Lower lobe of right lung (tissue), 2 donors: ENCODE results near the gene PRDM16. TPM values are rescaled to one million over a fixed set of nuclear protein-coding genes. Genes with fewer than 3 reads are reported as not detected.

Experiments
- ATAC-seq, 2 donors: fragments of 200-7000 bp; cut with Tn5 transposase; one replicate each; pipeline ENCODE4 v1.9.1; 2020 to 2022; ENCODE audit warnings: mild to moderate bottlenecking in 2 of 2, moderate library complexity in 2 of 2
- DNase-seq: peaks from one replicate; pipeline ENCODE4 v3.0.0-alpha.2; 2020
- H3K27ac ChIP-seq: fragments of 200-600 bp; one replicate; pipeline ENCODE4 v1.8.0; 2022
- H3K27me3 ChIP-seq: fragments of 200-600 bp; one replicate; pipeline ENCODE4 v1.8.0; 2022; ENCODE audit warnings: low read depth
- H3K36me3 ChIP-seq: fragments of 200-600 bp; one replicate; pipeline ENCODE4 v1.8.0; 2022; ENCODE audit warnings: mild to moderate bottlenecking
- H3K4me1 ChIP-seq: fragments of 200-600 bp; one replicate; pipeline ENCODE4 v1.8.0; 2022
- H3K4me3 ChIP-seq: fragments of 200-600 bp; one replicate; pipeline ENCODE4 v1.8.0; 2022; ENCODE audit warnings: mild to moderate bottlenecking
- H3K9me3 ChIP-seq: fragments of 200-600 bp; one replicate; pipeline ENCODE4 v1.8.0; 2022
- intact Hi-C: fragments of 100-400 bp; cut with DNase I; formaldehyde crosslinking; loops from one replicate; pipeline ENCODE4 v1.11.0; 2022
- total RNA-seq: library from RNA; stranded (reverse); fragmentation: NEBNext Ultra II Directional; extraction: Animal tissue kit (Norgen Biotek cat#: 25700); gene quantifications from one replicate; pipeline ENCODE4 v1.2.1, GENCODE V29; 2021
- TF ChIP-seq, protein P1 (sequence below): fragments of 200-600 bp; IDR thresholded peaks from one replicate; pipeline ENCODE4 v1.8.0; 2022; ENCODE audit warnings: antibody characterized with exemption, mild to moderate bottlenecking
- donor health status: DM: no; HTN: yes; CAD: no; lungs with severe emphysema.

The PRDM16 gene
- total RNA-seq, 1 donor from 2014 or later = 19.2 TPM

DNA sequence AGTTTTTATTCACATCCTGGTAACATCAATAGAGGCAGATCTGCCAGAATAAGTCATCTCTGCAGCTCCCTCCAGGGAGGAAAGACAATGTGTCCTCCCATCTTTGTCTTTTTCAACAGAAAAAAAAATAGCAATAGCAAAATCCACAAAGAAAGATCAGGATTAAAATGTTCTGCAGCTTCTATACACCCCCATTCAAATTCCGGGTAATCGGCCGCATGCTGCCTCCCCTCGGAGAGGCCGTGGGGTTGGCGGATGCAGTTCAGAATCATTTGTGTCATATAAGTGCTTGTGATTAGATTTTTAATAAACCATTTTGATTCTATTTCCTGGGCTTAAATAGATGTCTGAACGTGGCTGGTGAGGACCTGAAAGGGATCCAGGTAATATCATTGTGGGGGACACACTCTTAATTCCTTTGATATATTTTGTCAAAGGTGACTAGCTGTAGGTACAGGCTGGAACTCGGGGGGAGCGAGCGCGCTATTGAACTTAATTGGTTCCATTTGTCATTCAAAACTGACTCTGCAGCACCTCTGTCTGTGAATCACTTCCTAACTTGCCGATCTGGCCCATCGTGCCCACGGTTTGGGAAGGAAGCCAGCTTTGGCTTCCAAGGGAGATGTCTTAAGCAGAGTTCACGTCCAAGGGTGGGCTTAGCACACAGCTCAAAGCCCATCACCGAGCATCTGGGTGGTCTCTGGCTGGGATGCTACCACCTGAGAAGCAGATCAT is 299.9 kb downstream of the PRDM16 start:
- H3K27me3 ChIP-seq = peaks cover 15% of the 10 kb centered on the region

DNA sequence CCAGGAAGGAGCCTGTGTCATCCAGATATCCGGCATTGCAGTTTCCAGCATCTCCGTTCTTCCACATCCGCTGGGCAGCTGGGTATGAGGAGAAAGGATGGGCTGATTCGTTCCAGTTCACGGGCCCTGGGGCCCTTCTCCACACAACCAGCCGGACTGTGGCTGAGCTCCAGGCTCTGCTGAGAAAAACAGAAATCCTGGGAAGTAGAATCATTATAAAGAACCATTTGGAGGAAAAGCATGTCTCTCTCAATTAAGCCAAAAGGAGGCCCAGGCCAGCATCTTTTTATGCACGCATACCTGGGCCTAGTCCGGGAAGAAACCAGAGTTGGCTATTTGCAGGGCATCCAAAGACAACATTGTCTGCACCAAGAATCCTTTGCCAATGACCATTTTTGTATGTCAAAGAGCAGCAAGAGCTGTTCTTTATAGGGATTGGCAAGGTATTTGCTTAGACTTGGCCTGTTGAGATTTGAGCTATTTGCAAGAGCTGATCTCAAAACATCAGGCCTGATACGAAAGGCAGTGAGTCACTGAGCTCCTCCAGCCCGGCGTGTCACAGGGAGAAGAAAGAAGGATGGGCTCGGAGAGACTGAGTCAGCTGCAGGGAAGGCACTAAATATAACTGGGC is 300.6 kb downstream of the PRDM16 start:
- no peak overlapping the region for H3K27ac ChIP-seq
- no peak overlapping the region for H3K4me3 ChIP-seq
- no peaks in the 10 kb centered on the region for H3K36me3 ChIP-seq
- H3K4me1 ChIP-seq = no peaks in the 10 kb centered on the region
- intact Hi-C loops = no loop called here
- TF ChIP-seq, protein P1, sequence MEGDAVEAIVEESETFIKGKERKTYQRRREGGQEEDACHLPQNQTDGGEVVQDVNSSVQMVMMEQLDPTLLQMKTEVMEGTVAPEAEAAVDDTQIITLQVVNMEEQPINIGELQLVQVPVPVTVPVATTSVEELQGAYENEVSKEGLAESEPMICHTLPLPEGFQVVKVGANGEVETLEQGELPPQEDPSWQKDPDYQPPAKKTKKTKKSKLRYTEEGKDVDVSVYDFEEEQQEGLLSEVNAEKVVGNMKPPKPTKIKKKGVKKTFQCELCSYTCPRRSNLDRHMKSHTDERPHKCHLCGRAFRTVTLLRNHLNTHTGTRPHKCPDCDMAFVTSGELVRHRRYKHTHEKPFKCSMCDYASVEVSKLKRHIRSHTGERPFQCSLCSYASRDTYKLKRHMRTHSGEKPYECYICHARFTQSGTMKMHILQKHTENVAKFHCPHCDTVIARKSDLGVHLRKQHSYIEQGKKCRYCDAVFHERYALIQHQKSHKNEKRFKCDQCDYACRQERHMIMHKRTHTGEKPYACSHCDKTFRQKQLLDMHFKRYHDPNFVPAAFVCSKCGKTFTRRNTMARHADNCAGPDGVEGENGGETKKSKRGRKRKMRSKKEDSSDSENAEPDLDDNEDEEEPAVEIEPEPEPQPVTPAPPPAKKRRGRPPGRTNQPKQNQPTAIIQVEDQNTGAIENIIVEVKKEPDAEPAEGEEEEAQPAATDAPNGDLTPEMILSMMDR = no peak
- ATAC-seq = peak in 1 of 2 donors; percentile 14
- no peak for DNase-seq
- no peaks in the 10 kb centered on the region for H3K9me3 ChIP-seq
- peaks cover 12% of the 10 kb centered on the region for H3K27me3 ChIP-seq

More for the DNA sequence above, 299.9 kb downstream of the PRDM16 start:
- DNase-seq = no peak
- no peak for ATAC-seq
- Histone ChIP-seq H3K36me3 (no peaks in the 10 kb centered on the region), H3K4me1 (no peaks in the 10 kb centered on the region), H3K4me3 (no peak overlapping the region), H3K9me3 (no peaks in the 10 kb centered on the region), H3K27ac (peak overlapping the region; percentile 18)
- intact Hi-C loops = no loop called here
- TF ChIP-seq, protein P1 = no peak

GRCh38 chr1:3370856-3371703 is 302.1 kb downstream of the PRDM16 start:
- Histone ChIP-seq H3K36me3 (no peaks in the 10 kb centered on the region), H3K4me1 (no peaks in the 10 kb centered on the region), H3K4me3 (no peak overlapping the region), H3K27me3 (peaks cover 9% of the 10 kb centered on the region), H3K27ac (no peak overlapping the region), H3K9me3 (no peaks in the 10 kb centered on the region)
- intact Hi-C loops = no loop called here
- TF ChIP-seq, protein P1 = no peak
- DNase-seq (no peak), ATAC-seq (no peak)

GRCh38 chr1:3372317-3372716 is 303.3 kb downstream of the PRDM16 start:
- no peak overlapping the region for H3K4me3 ChIP-seq
- intact Hi-C loops = no loop called here
- TF ChIP-seq, protein P1 = no peak
- DNase-seq (no peak), ATAC-seq (no peak)
- H3K4me1 ChIP-seq = no peaks in the 10 kb centered on the region
- no peaks in the 10 kb centered on the region for H3K9me3 ChIP-seq
- H3K36me3 ChIP-seq = no peaks in the 10 kb centered on the region
- H3K27me3 ChIP-seq = peaks cover 5% of the 10 kb centered on the region
- H3K27ac ChIP-seq = no peak overlapping the region

- H3K4me1 ChIP-seq = no peaks in the 10 kb centered on the region
- H3K27ac ChIP-seq = no peak overlapping the region
- DNase-seq (no peak), ATAC-seq (no peak)
- TF ChIP-seq, protein P1 = no peak
- H3K27me3 ChIP-seq = peaks cover 3% of the 10 kb centered on the region
- intact Hi-C loops = no loop called here
- no peak overlapping the region for H3K4me3 ChIP-seq
- H3K9me3 ChIP-seq = no peaks in the 10 kb centered on the region
- H3K36me3 ChIP-seq = no peaks in the 10 kb centered on the region
These were observed 304.2 kb downstream of the PRDM16 start for GRCh38 chr1:3373175-3373574.
